ENCODE measurements around the gene NSFL1C.

NSFL1C gene

GRCh38 chr20:1448081-1448620 is 18.5 kb downstream of the NSFL1C start:
- TF ChIP-seq CEBPB (IDR thresholded peaks at IDR 0.05) (no peak), REST (IDR thresholded peaks at IDR 0.05; ENCODE audit: low read depth) (no peak), EGR1 (IDR thresholded peaks at IDR 0.05) (no peak), EP300 (IDR thresholded peaks at IDR 0.05; ENCODE audit: borderline replicate concordance) (no peak), TAF1 (IDR thresholded peaks at IDR 0.05; ENCODE audit: low read depth) (no peak), YY1 (IDR thresholded peaks at IDR 0.05; ENCODE audit: low read depth) (no peak), NFIC (IDR thresholded peaks at IDR 0.05) (no peak), USF1 (IDR thresholded peaks at IDR 0.05) (no peak), TEAD4 (IDR thresholded peaks at IDR 0.05) (no peak), FOXM1 (IDR thresholded peaks at IDR 0.05; ENCODE audit: borderline replicate concordance, low read depth) (no peak), CREB1 (IDR thresholded peaks at IDR 0.05; ENCODE audit: low read depth) (no peak), ZBTB7A (IDR thresholded peaks at IDR 0.05; ENCODE audit: low read depth) (no peak), TCF12 (IDR thresholded peaks at IDR 0.05; ENCODE audit: low read depth) (no peak), RAD21 (IDR thresholded peaks at IDR 0.05; ENCODE audit: low read depth) (no peak)
- TF ChIP-seq, protein P1, sequence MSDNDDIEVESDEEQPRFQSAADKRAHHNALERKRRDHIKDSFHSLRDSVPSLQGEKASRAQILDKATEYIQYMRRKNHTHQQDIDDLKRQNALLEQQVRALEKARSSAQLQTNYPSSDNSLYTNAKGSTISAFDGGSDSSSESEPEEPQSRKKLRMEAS (IDR thresholded peaks at IDR 0.05), result no peak

DNA sequence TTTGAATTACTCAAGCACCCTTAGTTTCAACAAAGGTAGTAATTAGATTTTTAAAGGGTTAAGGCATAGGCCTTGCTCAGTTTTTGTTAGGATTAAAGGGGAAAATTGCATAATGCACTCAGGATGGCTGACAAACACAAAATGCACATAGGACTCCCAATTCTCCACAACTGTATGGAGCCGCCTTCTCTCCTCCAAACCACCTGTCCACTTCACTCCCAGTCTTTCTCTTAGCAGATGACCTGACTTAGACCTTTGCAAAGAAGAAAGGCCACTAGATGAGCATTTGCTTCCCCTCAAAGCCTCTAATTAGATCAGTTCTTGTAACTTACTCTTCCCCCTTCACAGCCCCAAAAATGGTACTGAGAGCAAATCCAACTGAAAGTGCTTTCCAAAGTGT is 20.1 kb downstream of the NSFL1C start:
- TF ChIP-seq EGR1 (IDR thresholded peaks at IDR 0.05) (no peak), YY1 (IDR thresholded peaks at IDR 0.05; ENCODE audit: low read depth) (no peak), NFIC (IDR thresholded peaks at IDR 0.05) (no peak), TEAD4 (IDR thresholded peaks at IDR 0.05) (no peak), FOXM1 (IDR thresholded peaks at IDR 0.05; ENCODE audit: borderline replicate concordance, low read depth) (no peak), CREB1 (IDR thresholded peaks at IDR 0.05; ENCODE audit: low read depth) (no peak), RAD21 (IDR thresholded peaks at IDR 0.05; ENCODE audit: low read depth) (no peak), USF1 (IDR thresholded peaks at IDR 0.05) (no peak), ZBTB7A (IDR thresholded peaks at IDR 0.05; ENCODE audit: low read depth) (no peak)

DNA sequence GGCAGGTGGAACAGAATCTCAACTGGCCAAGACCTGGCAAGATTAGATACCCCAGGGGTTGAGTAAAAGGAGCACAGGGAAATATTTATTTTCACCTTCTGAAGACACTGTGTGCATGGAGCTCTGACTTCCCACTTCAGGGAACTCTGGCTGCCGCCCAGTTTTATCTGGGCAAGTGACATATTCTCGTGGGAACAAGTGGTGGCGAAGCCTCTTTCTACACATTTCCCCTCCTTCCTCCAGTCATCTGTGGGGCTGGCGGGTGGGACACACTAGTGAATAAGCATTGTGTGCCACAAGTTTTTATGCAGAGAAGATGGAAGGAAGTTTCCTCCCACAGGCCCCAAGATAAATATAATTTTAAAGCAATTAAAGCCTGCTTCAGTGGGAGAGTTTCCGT is 23.6 kb downstream of the NSFL1C start:
- TF ChIP-seq NFIC (IDR thresholded peaks at IDR 0.05), result no peak
- no peak for TF ChIP-seq YY1 (IDR thresholded peaks at IDR 0.05; ENCODE audit: low read depth)
- TF ChIP-seq ZBTB7A (IDR thresholded peaks at IDR 0.05; ENCODE audit: low read depth), result no peak
- no peak for TF ChIP-seq CEBPB (IDR thresholded peaks at IDR 0.05)

GRCh38 chr20:1442304-1442703 is 24.3 kb downstream of the NSFL1C start:
- TF ChIP-seq USF1 (IDR thresholded peaks at IDR 0.05) (no peak), EP300 (IDR thresholded peaks at IDR 0.05; ENCODE audit: borderline replicate concordance) (no peak), YY1 (IDR thresholded peaks at IDR 0.05; ENCODE audit: low read depth) (no peak), TCF12 (IDR thresholded peaks at IDR 0.05; ENCODE audit: low read depth) (no peak), CEBPB (IDR thresholded peaks at IDR 0.05) (no peak), NFIC (IDR thresholded peaks at IDR 0.05) (no peak), CREB1 (IDR thresholded peaks at IDR 0.05; ENCODE audit: low read depth) (no peak), RAD21 (IDR thresholded peaks at IDR 0.05; ENCODE audit: low read depth) (no peak), TEAD4 (IDR thresholded peaks at IDR 0.05) (no peak), FOXM1 (IDR thresholded peaks at IDR 0.05; ENCODE audit: borderline replicate concordance, low read depth) (no peak), TAF1 (IDR thresholded peaks at IDR 0.05; ENCODE audit: low read depth) (no peak), EGR1 (IDR thresholded peaks at IDR 0.05) (no peak), REST (IDR thresholded peaks at IDR 0.05; ENCODE audit: low read depth) (no peak), ZBTB7A (IDR thresholded peaks at IDR 0.05; ENCODE audit: low read depth) (no peak)
- TF ChIP-seq, protein P1 (IDR thresholded peaks at IDR 0.05), result no peak

DNA sequence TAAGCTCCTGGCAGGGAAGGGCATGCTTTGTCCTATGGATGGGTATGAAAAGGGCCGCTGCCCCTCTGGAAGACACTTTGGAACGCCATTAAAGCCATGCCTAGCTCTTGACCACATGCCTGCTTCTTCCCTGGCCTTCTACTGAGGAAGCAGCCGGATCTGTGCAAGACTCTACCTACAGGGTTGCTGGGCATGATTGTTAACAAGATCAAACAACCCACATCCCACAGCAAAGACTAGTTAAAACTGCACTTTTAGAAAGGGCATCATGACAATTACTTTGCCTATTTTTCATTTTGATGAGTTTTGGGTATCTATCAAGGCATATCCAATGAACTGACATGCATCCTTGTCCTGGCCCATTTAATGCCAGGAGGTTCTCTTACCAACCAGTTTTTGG is 25.5 kb downstream of the NSFL1C start:
- TF ChIP-seq TCF12 (IDR thresholded peaks at IDR 0.05; ENCODE audit: low read depth), result no peak
- TF ChIP-seq, protein P1 (IDR thresholded peaks at IDR 0.05), result no peak
- no peak for TF ChIP-seq YY1 (IDR thresholded peaks at IDR 0.05; ENCODE audit: low read depth)
- TF ChIP-seq ZBTB7A (IDR thresholded peaks at IDR 0.05; ENCODE audit: low read depth), result no peak
- no peak for TF ChIP-seq CEBPB (IDR thresholded peaks at IDR 0.05)
- no peak for TF ChIP-seq USF1 (IDR thresholded peaks at IDR 0.05)
- no peak for TF ChIP-seq CREB1 (IDR thresholded peaks at IDR 0.05; ENCODE audit: low read depth)
- no peak for TF ChIP-seq EP300 (IDR thresholded peaks at IDR 0.05; ENCODE audit: borderline replicate concordance)
- TF ChIP-seq TAF1 (IDR thresholded peaks at IDR 0.05; ENCODE audit: low read depth), result no peak
- TF ChIP-seq FOXM1 (IDR thresholded peaks at IDR 0.05; ENCODE audit: borderline replicate concordance, low read depth), result no peak
- TF ChIP-seq RAD21 (IDR thresholded peaks at IDR 0.05; ENCODE audit: low read depth), result no peak
- no peak for TF ChIP-seq EGR1 (IDR thresholded peaks at IDR 0.05)
